ENCODE measurements around the gene CSAG3.
"Not testable (repeated sequence)": the region's sequence is repeated elsewhere in the genome, so short reads cannot be mapped to it uniquely, and the experiment has no call there.

Gene CSAG3

GRCh38 chrX:152758918-152759317 is at the start of gene CSAG3:
CSAG3 (plus strand) TSS chrX:152759218.
- DNase-seq (ENCODE audit: low read depth) = not testable (repeated sequence)

GRCh38 chrX:152713195-152713594 is 45.8 kb upstream of the CSAG3 start:
- not testable (repeated sequence) for H3K4me3 ChIP-seq (ENCODE audit: control insufficient read depth, low read depth, low read length)

More at GRCh38 chrX:152758918-152759317, at the start of gene CSAG3:
- H3K4me3 ChIP-seq (ENCODE audit: control insufficient read depth, low read depth, low read length) = not testable (repeated sequence)

DNA sequence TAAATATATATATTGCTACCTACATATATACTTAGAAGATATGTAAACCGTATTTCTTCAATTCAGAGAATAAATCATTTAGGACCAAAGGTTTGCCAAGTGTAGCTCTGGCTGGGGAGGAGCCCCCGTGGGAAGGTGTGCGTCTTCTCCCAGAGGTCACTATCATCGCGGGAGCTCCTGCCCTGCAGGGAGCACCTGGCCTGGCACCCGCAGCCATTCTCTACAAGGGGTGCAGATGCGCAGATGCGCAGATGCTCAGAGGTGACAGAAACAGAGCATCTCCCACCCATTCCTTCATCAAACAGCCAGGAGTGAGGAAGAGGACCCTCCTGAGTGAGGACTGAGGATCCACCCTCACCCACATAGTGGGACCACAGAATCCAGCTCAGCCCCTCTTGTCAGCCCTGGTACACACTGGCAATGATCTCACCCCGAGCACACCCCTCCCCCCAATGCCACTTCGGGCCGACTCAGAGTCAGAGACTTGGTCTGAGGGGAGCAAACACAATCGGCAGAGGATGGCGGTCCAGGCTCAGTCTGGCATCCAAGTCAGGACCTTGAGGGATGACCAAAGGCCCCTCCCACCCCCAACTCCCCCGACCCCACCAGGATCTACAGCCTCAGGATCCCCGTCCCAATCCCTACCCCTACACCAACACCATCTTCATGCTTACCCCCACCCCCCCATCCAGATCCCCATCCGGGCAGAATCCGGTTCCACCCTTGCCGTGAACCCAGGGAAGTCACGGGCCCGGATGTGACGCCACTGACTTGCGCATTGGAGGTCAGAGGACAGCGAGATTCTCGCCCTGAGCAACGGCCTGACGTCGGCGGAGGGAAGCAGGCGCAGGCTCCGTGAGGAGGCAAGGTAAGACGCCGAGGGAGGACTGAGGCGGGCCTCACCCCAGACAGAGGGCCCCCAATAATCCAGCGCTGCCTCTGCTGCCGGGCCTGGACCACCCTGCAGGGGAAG is 44.9 kb upstream of the CSAG3 start, which contains the start of gene MAGEA2B:
MAGEA2B (plus strand) TSS at position 814 of the 973 bp plus-strand sequence. CDS start 2,479 bp downstream, outside the sequence.
- not testable (repeated sequence) for H3K4me3 ChIP-seq (ENCODE audit: control insufficient read depth, low read depth, low read length); DNase-seq (ENCODE audit: low read depth)

More at GRCh38 chrX:152713195-152713594, 45.8 kb upstream of the CSAG3 start:
- not testable (repeated sequence) for DNase-seq (ENCODE audit: low read depth)

DNA sequence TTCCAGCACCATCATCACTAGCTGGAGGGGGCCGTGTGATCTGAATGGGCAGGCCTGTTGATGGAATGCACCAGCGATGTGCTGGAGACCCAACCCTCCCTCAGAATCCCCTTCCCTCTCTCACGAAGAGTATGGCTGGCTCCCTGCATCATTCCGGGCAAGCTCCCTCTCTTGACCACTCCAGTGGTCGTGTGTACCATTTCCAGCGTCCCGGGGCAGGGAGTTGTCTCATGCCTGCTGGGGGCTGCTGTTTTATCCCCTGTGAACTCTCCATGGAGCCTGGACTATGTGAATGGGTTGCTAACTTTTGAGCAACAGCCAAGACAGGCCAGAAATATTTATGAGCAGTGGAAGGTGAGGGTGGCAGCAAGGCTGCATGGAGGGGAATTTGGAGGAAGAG is 33.6 kb upstream of the CSAG3 start:
- DNase-seq (ENCODE audit: low read depth) = no peak
- no peak for TF ChIP-seq CTCF (IDR thresholded peaks at IDR 0.05; ENCODE audit: control insufficient read depth, insufficient read depth, low read depth, low read length, missing control alignments)
- no peak overlapping the region for H3K4me3 ChIP-seq (ENCODE audit: control insufficient read depth, low read depth, low read length)

DNA sequence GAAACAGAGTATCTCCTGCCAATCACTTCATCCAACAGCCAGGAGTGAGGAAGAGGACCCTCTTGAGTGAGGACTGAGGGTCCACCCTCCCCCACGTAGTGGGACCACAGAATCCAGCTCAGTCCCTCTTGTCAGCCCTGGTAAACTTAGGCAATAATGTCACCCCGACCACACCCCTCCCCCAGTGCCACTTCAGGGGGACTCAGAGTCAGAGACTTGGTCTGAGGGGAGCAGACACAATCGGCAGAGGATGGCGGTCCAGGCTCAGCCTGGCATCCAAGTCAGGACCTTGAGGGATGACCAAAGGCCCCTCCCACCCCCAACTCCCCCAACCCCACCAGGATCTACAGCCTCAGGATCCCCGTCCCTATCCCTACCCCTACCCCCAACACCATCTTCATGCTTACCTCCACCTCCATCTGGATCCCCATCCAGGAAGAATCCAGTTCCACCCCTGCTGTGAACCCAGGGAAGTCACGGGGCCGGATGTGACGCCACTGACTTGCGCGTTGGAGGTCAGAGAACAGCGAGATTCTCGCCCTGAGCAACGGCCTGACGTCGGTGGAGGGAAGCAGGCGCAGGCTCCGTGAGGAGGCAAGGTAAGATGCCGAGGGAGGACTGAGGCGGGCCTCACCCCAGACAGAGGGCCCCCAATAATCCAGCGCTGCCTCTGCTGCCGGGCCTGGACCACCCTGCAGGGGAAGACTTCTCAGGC is 25.6 kb upstream of the CSAG3 start, which contains the start of the genes CSAG1 and MAGEA12:
CSAG1 (minus strand) TSS at position 461 of the 715 bp plus-strand sequence. CDS start 1,261 bp downstream, outside the sequence.
MAGEA12 (plus strand) TSS at position 497 of the 715 bp plus-strand sequence. CDS start 2,405 bp downstream, outside the sequence.
- no peak for TF ChIP-seq CTCF (IDR thresholded peaks at IDR 0.05; ENCODE audit: control insufficient read depth, insufficient read depth, low read depth, low read length, missing control alignments)
- H3K4me3 ChIP-seq (ENCODE audit: control insufficient read depth, low read depth, low read length) = peak within 1 kb of the TSS; percentile 10
- no peak for DNase-seq (ENCODE audit: low read depth)

DNA sequence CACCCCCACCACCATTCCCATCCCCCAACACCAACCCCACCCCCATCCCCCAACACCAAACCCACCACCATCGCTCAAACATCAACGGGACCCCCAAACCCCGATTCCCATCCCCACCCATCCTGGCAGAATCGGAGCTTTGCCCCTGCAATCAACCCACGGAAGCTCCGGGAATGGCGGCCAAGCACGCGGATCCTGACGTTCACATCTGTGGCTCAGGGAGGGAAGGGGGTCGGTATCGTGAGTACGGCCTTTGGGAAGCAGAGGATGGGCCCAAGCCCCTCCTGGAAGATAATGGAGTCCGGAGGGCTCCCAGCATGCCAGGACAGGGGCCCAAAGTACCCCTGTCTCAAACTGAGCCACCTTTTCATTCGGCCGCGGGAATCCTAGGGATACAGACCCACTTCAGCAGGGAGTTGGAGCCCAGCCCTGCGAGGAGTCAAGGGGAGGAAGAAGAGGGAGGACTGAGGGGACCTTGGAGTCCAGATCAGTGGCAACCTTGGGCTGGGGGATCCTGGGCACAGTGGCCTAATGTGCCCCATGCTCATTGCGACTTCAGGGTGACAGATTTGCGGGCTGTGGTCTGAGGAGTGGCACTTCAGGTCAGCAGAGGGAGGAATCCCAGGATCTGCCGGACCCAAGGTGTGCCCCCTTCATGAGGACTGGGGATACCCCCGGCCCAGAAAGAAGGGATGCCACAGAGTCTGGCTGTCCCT is 24.7 kb upstream of the CSAG3 start:
- H3K4me3 ChIP-seq (ENCODE audit: control insufficient read depth, low read depth, low read length) = peak overlapping the region; percentile 10; the same call in 1 of the 2 replicates
- DNase-seq (ENCODE audit: low read depth) = not testable (repeated sequence)

- no peak for DNase-seq (ENCODE audit: low read depth)
- no peak for TF ChIP-seq CTCF (IDR thresholded peaks at IDR 0.05; ENCODE audit: control insufficient read depth, insufficient read depth, low read depth, low read length, missing control alignments)
- no peak overlapping the region for H3K4me3 ChIP-seq (ENCODE audit: control insufficient read depth, low read depth, low read length)
Observed at GRCh38 chrX:152735101-152735500, 23.9 kb upstream of the CSAG3 start.

DNA sequence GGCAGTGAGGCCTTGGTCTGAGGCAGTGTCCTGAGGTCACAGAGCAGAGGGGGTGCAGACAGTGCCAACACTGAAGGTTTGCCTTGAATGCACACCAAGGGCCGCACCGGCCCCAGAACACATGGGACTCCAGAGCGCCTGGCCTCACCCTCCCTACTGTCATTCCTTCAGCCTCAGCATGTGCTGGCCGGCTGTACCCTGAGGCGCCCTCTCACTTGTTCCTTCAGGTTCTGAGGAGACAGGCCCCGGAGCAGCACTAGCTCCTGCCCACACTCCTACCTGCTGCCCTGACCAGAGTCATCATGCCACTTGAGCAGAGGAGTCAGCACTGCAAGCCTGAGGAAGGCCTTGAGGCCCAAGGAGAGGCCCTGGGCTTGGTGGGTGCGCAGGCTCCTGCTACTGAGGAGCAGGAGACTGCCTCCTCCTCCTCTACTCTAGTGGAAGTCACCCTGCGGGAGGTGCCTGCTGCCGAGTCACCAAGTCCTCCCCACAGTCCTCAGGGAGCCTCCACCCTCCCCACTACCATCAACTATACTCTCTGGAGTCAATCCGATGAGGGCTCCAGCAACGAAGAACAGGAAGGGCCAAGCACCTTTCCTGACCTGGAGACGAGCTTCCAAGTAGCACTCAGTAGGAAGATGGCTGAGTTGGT is 23.0 kb upstream of the CSAG3 start:
- DNase-seq (ENCODE audit: low read depth) = no peak

DNA sequence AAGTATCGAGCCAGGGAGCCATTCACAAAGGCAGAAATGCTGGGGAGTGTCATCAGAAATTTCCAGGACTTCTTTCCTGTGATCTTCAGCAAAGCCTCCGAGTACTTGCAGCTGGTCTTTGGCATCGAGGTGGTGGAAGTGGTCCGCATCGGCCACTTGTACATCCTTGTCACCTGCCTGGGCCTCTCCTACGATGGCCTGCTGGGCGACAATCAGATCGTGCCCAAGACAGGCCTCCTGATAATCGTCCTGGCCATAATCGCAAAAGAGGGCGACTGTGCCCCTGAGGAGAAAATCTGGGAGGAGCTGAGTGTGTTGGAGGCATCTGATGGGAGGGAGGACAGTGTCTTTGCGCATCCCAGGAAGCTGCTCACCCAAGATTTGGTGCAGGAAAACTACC is 22.5 kb upstream of the CSAG3 start:
- not testable (repeated sequence) for DNase-seq (ENCODE audit: low read depth); H3K4me3 ChIP-seq (ENCODE audit: control insufficient read depth, low read depth, low read length)

More for the DNA sequence above, 23.0 kb upstream of the CSAG3 start:
- no peak for TF ChIP-seq CTCF (IDR thresholded peaks at IDR 0.05; ENCODE audit: control insufficient read depth, insufficient read depth, low read depth, low read length, missing control alignments)
- H3K4me3 ChIP-seq (ENCODE audit: control insufficient read depth, low read depth, low read length) = no peak overlapping the region
